GM12873 (cell line): ENCODE data around the gene LMBR1.
A peak's percentile ranks its signal among the peaks of the same experiment; 100 is the strongest.

ENCODE experiments used
- CTCF ChIP-seq: IDR thresholded peaks from 2 replicates; pipeline ENCODE4 v1.5.1; 2012; ENCODE audit warnings: low read depth, mild to moderate bottlenecking, moderate library complexity, low read length, control low read depth; ENCODE audit not compliant: insufficient read depth; ENCODE audit errors: missing control alignments

The LMBR1 gene

DNA sequence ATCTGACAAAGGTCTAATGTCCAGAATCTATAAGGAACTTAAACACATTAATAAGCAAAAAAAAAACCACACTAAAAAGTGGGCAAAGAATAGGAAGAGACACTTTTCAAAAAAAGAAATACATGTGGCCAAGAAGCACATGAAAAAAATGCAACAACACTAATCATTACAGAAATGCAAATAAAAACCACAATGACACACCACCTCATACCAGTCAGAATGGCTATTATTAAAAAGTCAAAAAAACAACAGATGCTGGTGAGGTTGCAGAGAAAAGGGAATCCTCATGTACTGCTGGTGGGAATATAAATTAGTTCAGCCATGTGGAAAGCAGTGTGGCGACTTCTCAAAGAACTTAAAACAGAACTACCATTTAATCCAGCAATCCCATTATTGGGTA is 119.0 kb downstream of the LMBR1 start:
- TF ChIP-seq CTCF, result no peak

GRCh38 chr7:156772725-156773124 is 120.3 kb downstream of the LMBR1 start:
- TF ChIP-seq CTCF, result no peak

DNA sequence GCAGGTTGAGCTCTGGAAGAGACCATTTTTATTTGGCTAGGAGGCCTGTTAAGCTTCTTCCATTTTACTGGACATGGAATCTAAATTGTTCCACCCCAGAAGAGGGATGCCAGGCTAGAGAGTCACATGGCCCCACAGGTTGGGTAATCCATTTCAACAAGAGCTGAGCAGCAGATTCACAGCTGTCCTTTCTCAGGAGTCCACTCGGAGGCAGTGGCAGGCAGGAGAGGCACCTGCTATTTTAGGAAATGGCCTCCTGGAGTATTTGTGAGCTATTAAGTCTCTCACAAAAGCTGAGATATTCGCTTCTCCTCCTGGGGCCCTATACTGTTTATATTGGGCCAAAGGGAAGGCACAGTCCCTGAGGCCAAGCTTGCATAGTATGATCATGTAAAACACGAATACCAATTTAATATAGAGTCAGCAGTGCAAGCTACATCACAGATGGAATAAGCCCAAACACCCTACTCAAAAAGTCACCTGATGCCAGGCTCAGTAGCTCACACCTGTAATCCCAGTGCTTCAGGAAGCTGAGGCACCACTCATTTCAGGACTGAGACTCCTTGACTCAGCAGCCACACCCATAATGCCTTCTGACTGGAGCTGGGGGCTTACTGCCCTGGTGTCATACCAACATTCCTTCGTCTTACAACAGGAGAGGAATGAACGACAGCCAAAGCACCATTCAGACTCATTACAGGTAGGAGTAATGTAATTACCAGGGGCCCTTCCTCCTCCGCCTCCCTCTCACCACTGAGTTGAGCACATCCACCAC is 124.1 kb downstream of the LMBR1 start:
- TF ChIP-seq CTCF, result no peak

- no peak for TF ChIP-seq CTCF
Measured at GRCh38 chr7:156766666-156767065, 126.3 kb downstream of the LMBR1 start.

- no peak for TF ChIP-seq CTCF
Measured at GRCh38 chr7:156765901-156766656, 126.9 kb downstream of the LMBR1 start.

DNA sequence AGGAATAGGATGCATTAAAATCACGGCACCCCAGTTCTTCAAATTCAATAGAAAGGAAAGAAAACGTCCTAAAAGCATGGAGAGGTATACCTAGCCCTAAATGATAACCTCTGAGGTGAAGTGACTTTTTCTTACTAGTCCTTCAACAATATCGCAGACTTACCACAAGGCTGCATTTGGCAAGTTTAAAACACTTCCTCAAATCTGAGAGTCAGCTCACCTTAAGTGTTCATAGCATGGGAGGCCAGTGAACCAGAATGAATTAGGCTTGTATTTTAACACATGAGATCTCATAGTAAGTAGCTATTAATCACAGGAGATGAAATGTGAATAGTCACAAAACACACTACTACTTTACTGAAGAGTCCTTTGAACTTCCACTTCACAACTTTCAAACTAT is 128.2 kb downstream of the LMBR1 start:
- TF ChIP-seq CTCF, result no peak

DNA sequence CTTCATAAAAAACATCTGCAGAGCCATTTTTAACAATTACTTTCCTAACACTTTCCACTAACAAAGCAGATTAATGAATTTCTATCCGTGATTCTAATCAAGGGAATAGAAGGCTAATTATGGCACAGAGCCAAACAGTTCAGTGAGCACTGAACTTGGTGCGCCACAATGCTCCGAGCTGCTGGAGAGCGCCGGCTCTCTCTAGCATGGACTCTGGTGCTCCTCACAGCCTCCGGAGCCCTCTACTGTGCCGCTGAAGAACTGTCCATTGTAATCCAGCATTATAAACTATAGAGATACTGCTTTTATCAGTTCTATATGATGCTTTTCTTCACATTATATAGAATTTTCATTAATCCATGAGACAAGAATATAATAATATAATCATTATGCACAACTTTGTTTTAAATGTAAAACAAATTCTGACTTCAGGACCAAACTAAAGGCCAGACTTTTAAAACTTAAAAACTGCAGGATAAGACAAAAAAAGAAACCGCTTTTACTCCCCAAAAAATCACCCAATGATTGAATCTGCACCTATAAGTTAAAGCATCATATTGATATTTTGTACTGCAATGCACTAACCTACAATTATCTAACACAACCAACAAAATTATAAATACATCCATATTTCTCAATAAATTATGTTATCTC is 128.8 kb downstream of the LMBR1 start:
- peak; percentile 19 for TF ChIP-seq CTCF
